ENCODE measurements around the gene GRIN3B. TPM values are rescaled to one million over a fixed set of nuclear protein-coding genes. Genes with fewer than 3 reads are reported as not detected.

GRIN3B gene
- total and polyA plus RNA-seq, 9 of the 15 experiments (the other 6 are each of a cell fraction or from before 2014, with no cell fraction given): 0.06 to 0.95 (median 0.19) TPM; not detected in 6

DNA sequence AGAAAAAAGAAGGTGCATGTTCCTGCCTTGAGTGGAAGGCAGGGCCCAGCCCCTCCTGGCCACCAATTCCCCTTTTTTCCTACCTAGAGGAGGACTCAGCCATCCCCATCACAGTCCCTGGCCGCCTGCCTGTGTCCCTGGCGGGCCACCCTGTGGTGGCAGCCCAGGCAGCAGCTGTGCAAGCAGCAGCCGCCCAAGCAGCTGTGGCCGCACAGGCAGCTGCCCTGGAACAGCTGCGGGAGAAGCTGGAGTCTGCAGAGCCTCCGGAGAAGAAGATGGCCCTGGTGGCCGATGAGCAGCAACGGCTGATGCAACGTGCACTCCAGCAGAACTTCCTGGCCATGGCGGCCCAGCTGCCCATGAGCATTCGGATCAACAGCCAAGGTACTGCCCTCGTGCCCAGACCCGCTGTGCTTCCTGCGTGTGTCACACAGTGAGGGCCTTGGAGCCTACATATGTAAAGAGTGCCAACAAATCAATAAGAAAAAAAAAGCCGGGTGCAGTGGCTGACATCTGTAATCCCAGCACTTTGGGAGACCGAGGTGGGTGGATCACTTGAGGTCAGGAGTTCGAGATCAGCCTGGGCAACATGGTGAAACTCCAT, 33.6 kb upstream of the GRIN3B start:
- Histone ChIP-seq H3K36me3 (ENCODE audit: control insufficient read depth, insufficient read depth, low read length) (peaks cover 82% of the 10 kb centered on the region), H3K27ac (ENCODE audit: extremely low read depth, low read depth, low read length) (no peak overlapping the region), H3K4me1 (replicated peaks in 1 of 2; ENCODE audit: control insufficient read depth in 2 of 2, insufficient read depth in 2 of 2, low read length in 2 of 2) (peaks cover 15 to 35% of the 10 kb centered on the region in 2 experiments), H3K9me1 (ENCODE audit: control insufficient read depth, insufficient read depth, low read length) (no peaks in the 10 kb centered on the region), H3K4me2 (ENCODE audit: insufficient read depth, low read length) (no peak overlapping the region), H3K9me3 (replicated peaks; ENCODE audit: control insufficient read depth, insufficient read depth, low read depth, low read length) (peaks cover 32% of the 10 kb centered on the region), H3K79me2 (ENCODE audit: control insufficient read depth, insufficient read depth, low read length) (peaks cover 20% of the 10 kb centered on the region), H3K9ac (ENCODE audit: insufficient read depth in 1 of 2, low read depth in 2 of 2, low read length in 2 of 2) (no peak overlapping the region), H3K4me3 (no peak overlapping the region), H2AFZ (ENCODE audit: low read depth, low read length) (no peak overlapping the region), H3K27me3 (ENCODE audit: control insufficient read depth in 2 of 2, insufficient read depth in 2 of 2, low read length in 2 of 2) (no peaks in the 10 kb centered on the region), H4K20me1 (replicated peaks; ENCODE audit: control insufficient read depth, insufficient read depth, low read length) (no peaks in the 10 kb centered on the region)
- POLR2A ChIA-PET: interaction anchor here (0.7 kb wide), 1 partner anchor 11 kb away, joined by 3 read pairs; no protein-coding TSS in a partner anchor
- in situ Hi-C loops (cut with MboI): no loop called here
- intact Hi-C loops (cut with micrococcal nuclease): no loop called here
- ATAC-seq: no peak
- CTCF ChIA-PET (ENCODE audit: low intra/inter-chr PET ratio): no interaction called here
- DNase-seq (ENCODE audit: extremely low read depth in 1 of 4, low spot score in 3 of 4): no peak
- no peak for FAIRE-seq
- no TSS peak for BruUV-seq (replicated peaks)
- WGBS (ENCODE audit: insufficient coverage, low coverage, missing lambda C conversion rate): 91% methylated on average over 15 of the region's 17 CpGs
- TF ChIP-seq HEY1 (CRISPR knock-in tag; IDR thresholded peaks at IDR 0.05; ENCODE audit: borderline replicate concordance): no peak
- no peak for TF ChIP-seq PYGO2 (tag; IDR thresholded peaks at IDR 0.05)
- TF ChIP-seq ZKSCAN1 (IDR thresholded peaks at IDR 0.05; ENCODE audit: low read depth, low read length): peak; percentile 33; the same call in 1 of the 2 replicates
- TF ChIP-seq HDAC6 (IDR thresholded peaks at IDR 0.05; ENCODE audit: low read depth, low read length): no peak
- peak; percentile 56; the same call in 1 of the 2 replicates for TF ChIP-seq CEBPG (CRISPR knock-in tag; IDR thresholded peaks at IDR 0.05)
- TF ChIP-seq CEBPG (tag; conservative IDR thresholded peaks at IDR 0.05 in 1 of 2, IDR thresholded peaks at IDR 0.05 in 1 of 2): no peak
- TF ChIP-seq CBX3 (IDR thresholded peaks at IDR 0.05; ENCODE audit: borderline replicate concordance in 1 of 2, low read length in 2 of 2): peak in 1 of 2 experiments; percentile 71; a peak in 2 of 3 replicates
- no peak for TF ChIP-seq HDAC1 (IDR thresholded peaks at IDR 0.05)
- TF ChIP-seq YY1 (IDR thresholded peaks at IDR 0.05; ENCODE audit: borderline replicate concordance in 1 of 3, control insufficient read depth in 1 of 3, extremely low read depth in 1 of 3, insufficient read depth in 3 of 3, insufficient read length in 1 of 3, insufficient replicate concordance in 2 of 3, low read depth in 1 of 3, low read length in 2 of 3): peak in 1 of 3 experiments; percentile 6
- TF ChIP-seq TAF1 (IDR thresholded peaks at IDR 0.05; ENCODE audit: control insufficient read depth, extremely low read depth, insufficient read depth, low read length, severe bottlenecking): no peak
- TF ChIP-seq FOXK2 (conservative IDR thresholded peaks at IDR 0.05 in 1 of 2, IDR thresholded peaks at IDR 0.05 in 1 of 2; ENCODE audit: low read depth in 2 of 2): no peak
- TF ChIP-seq ELK1 (CRISPR knock-in tag; IDR thresholded peaks at IDR 0.05): no peak
- TF ChIP-seq ZNF586 (CRISPR knock-in tag; conservative IDR thresholded peaks at IDR 0.05): no peak
- TF ChIP-seq THRAP3 (IDR thresholded peaks at IDR 0.05; ENCODE audit: borderline replicate concordance): no peak
- TF ChIP-seq IRF1 (CRISPR knock-in tag; IDR thresholded peaks at IDR 0.05; ENCODE audit: borderline replicate concordance): no peak
- TF ChIP-seq ARID1B (IDR thresholded peaks at IDR 0.05): no peak
- TF ChIP-seq, protein P1, sequence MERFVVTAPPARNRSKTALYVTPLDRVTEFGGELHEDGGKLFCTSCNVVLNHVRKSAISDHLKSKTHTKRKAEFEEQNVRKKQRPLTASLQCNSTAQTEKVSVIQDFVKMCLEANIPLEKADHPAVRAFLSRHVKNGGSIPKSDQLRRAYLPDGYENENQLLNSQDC (CRISPR knock-in tag; IDR thresholded peaks at IDR 0.05): no peak
- TF ChIP-seq TAF7 (tag; IDR thresholded peaks at IDR 0.05): no peak
- no peak for TF ChIP-seq ZNF644 (tag; IDR thresholded peaks at IDR 0.05; ENCODE audit: low read depth)
- no peak for TF ChIP-seq ZNF354B (CRISPR knock-in tag; IDR thresholded peaks at IDR 0.05)
- TF ChIP-seq ETV1 (tag; conservative IDR thresholded peaks at IDR 0.05; ENCODE audit: low read depth): no peak

Measured in K562 (cell line).